OCI-LY3 (cell line): ENCODE data around the gene TMEM132D.

ENCODE experiments used
- H2AFZ ChIP-seq: fragments of 200-600, 300-600 bp; shearing (Covaris generic); 2 replicates; pipeline ENCODE4 v1.6.0; 2014; ENCODE audit warnings: antibody characterized with exemption, low read depth, low read length
- H3K27ac ChIP-seq: fragments of 200-600, 300-600 bp; sonication (generic); 2 replicates; pipeline ENCODE4 v1.5.1; 2014; ENCODE audit warnings: mild to moderate bottlenecking, low read length, moderate library complexity, mixed read lengths
- H3K27me3 ChIP-seq: fragments of 200-600, 300-600 bp; sonication (generic); 2 replicates; pipeline ENCODE4 v1.6.1; 2014; ENCODE audit warnings: low read depth, low read length, mixed read lengths
- H3K36me3 ChIP-seq: fragments of 200-600, 300-600 bp; sonication (generic); replicated peaks from 2 replicates; pipeline ENCODE3; 2014; ENCODE audit warnings: low read depth, low read length, mixed read lengths
- H3K4me1 ChIP-seq: fragments of 300-600, 200-600 bp; sonication (generic); 2 replicates; pipeline ENCODE4 v1.6.1; 2014; ENCODE audit warnings: low read length, mixed read lengths
- H3K4me2 ChIP-seq: fragments of 200-600, 300-600 bp; sonication (generic); 2 replicates; pipeline ENCODE4 v1.6.1; 2014; ENCODE audit warnings: low read length, mixed read lengths
- H3K4me3 ChIP-seq: fragments of 300-600, 200-600 bp; sonication (generic); 2 replicates; pipeline ENCODE4 v1.5.1; 2014; ENCODE audit warnings: antibody characterized with exemption, mild to moderate bottlenecking, low read length, moderate library complexity
- H3K79me2 ChIP-seq: fragments of 300-600, 200-600 bp; shearing (Covaris generic); 2 replicates; pipeline ENCODE4 v1.6.1; 2014; ENCODE audit warnings: mild to moderate bottlenecking, low read length, mixed read lengths
- H3K9ac ChIP-seq: fragments of 300-600, 200-600 bp; shearing (Covaris generic); 2 replicates; pipeline ENCODE4 v1.6.0; 2014; ENCODE audit warnings: mild to moderate bottlenecking, low read length, moderate library complexity
- H3K9me3 ChIP-seq: fragments of 200-600, 300-600 bp; shearing (Covaris generic); 2 replicates; pipeline ENCODE4 v1.6.1; 2014; ENCODE audit warnings: low read length, mixed read lengths; ENCODE audit not compliant: insufficient read depth
- H4K20me1 ChIP-seq: fragments of 200-600, 300-600 bp; sonication (generic); 2 replicates; pipeline ENCODE4 v1.6.1; 2016; ENCODE audit warnings: low read length, mixed read lengths; ENCODE audit not compliant: insufficient read depth
- EZH2phosphoT487 ChIP-seq: fragments of 200-600 bp; shearing (Covaris generic); IDR thresholded peaks from 2 replicates; pipeline ENCODE4 v1.6.1; 2018; ENCODE audit warnings: antibody characterized with exemption, mixed run types, low read depth
- TF ChIP-seq, protein P1 (sequence below): fragments of 200-600, 300-600 bp; sonication (generic); IDR thresholded peaks from 2 replicates; pipeline ENCODE4 v1.5.1; 2014; ENCODE audit warnings: antibody characterized with exemption, low read length, low read depth

The TMEM132D gene

DNA sequence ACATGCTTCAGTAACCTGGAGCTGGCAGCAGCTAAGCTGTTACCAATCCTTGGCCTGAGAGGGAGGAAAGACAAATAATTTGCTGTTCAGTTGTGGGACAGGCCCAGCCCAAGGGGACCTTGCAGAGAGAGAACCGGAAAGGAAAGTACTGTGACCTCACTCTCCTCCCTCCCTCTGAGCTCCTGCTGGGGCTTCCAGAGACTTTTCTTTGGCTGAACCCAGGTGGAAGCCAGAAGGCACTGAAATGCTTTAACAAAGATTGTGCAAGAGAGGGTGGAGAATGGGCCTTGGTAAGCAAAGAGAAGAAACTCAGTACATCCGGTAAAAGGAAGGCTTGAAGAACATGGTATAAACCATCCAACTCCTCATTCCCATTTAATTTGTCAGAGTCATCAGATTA, 593.5 kb downstream of the TMEM132D start:
- TF ChIP-seq, protein P1, sequence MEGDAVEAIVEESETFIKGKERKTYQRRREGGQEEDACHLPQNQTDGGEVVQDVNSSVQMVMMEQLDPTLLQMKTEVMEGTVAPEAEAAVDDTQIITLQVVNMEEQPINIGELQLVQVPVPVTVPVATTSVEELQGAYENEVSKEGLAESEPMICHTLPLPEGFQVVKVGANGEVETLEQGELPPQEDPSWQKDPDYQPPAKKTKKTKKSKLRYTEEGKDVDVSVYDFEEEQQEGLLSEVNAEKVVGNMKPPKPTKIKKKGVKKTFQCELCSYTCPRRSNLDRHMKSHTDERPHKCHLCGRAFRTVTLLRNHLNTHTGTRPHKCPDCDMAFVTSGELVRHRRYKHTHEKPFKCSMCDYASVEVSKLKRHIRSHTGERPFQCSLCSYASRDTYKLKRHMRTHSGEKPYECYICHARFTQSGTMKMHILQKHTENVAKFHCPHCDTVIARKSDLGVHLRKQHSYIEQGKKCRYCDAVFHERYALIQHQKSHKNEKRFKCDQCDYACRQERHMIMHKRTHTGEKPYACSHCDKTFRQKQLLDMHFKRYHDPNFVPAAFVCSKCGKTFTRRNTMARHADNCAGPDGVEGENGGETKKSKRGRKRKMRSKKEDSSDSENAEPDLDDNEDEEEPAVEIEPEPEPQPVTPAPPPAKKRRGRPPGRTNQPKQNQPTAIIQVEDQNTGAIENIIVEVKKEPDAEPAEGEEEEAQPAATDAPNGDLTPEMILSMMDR: no peak
- no peak for TF ChIP-seq EZH2phosphoT487
- Histone ChIP-seq H3K9me3 (no peaks in the 10 kb centered on the region), H3K27ac (no peak overlapping the region)

DNA sequence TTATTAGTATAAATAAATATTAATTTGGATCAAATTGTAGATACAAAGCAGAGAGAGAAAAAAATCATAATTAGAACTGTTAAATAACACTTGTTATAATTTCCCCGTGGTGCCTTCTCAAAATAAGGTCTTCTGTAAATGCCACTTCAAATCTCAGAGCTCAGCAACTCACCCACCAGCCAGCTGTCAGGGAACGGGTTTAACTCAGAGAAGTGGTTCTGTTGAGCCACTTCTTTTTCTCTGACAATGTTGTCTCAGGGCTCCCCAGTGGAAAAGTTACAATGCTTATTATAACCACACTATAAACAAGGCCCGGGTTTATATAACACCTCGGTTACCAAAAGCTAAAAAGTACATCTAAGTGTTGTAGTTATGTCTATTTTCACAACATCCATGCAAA, 598.0 kb downstream of the TMEM132D start:
- no peak overlapping the region for H3K9ac ChIP-seq
- no peaks in the 10 kb centered on the region for H4K20me1 ChIP-seq
- H3K4me2 ChIP-seq: no peak overlapping the region
- no peaks in the 10 kb centered on the region for H3K4me1 ChIP-seq
- no peak overlapping the region for H3K4me3 ChIP-seq
- no peaks in the 10 kb centered on the region for H3K9me3 ChIP-seq
- H3K79me2 ChIP-seq: no peaks in the 10 kb centered on the region
- H3K27ac ChIP-seq: no peak overlapping the region
- TF ChIP-seq EZH2phosphoT487: no peak
- TF ChIP-seq, protein P1: no peak
- no peaks in the 10 kb centered on the region for H3K27me3 ChIP-seq
- no peak overlapping the region for H2AFZ ChIP-seq
- H3K36me3 ChIP-seq: no peaks in the 10 kb centered on the region

More for the DNA sequence above, 593.5 kb downstream of the TMEM132D start:
- Histone ChIP-seq H3K4me3 (no peak overlapping the region), H3K4me1 (no peaks in the 10 kb centered on the region), H4K20me1 (no peaks in the 10 kb centered on the region), H3K27me3 (no peaks in the 10 kb centered on the region), H2AFZ (no peak overlapping the region), H3K36me3 (no peaks in the 10 kb centered on the region), H3K79me2 (no peaks in the 10 kb centered on the region), H3K9ac (no peak overlapping the region), H3K4me2 (no peak overlapping the region)

DNA sequence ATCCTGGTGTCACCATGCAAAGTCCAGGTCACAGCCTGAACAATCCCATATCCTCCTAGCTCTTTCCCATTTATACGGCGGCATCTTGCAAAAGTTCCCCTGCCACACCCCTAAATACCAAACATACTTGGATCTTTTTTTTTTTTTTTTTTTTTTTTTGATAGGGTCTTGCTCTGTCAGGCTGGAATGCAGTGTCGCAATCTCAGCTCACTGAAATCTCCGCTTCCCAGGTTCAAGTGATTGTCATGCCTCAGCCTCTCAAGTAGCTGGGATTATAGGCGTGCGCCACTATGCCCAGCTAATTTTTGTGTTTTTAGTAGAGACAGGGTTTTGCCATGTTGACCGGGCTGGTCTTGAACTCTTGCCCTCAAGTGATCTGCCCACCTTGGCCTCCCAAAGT, 599.3 kb downstream of the TMEM132D start:
- Histone ChIP-seq H3K4me1 (no peaks in the 10 kb centered on the region), H3K4me2 (no peak overlapping the region), H3K36me3 (no peaks in the 10 kb centered on the region), H3K9me3 (no peaks in the 10 kb centered on the region), H3K27me3 (no peaks in the 10 kb centered on the region), H2AFZ (no peak overlapping the region), H3K9ac (no peak overlapping the region), H3K79me2 (no peaks in the 10 kb centered on the region), H3K4me3 (no peak overlapping the region), H4K20me1 (no peaks in the 10 kb centered on the region), H3K27ac (no peak overlapping the region)
- TF ChIP-seq, protein P1: no peak
- TF ChIP-seq EZH2phosphoT487: no peak

DNA sequence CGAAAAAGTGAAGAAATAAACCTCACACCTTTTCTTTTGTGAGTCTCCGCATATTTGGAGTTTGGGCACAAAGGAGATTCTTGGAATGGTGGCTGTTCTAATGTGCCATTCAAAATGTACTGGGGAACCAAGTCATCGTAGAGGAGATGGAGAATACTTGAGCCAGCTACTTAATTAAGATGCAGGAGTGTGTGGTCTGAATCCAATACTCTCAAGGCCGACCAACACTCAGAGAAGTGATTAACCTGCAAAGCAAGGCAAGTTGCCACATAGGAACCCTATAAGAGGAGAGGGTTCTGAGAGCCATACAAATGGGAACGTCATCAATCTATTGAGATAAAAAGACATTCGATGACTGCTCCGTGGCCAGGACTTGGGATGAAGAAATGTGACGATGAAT, 603.8 kb downstream of the TMEM132D start:
- Histone ChIP-seq H3K9ac (no peak overlapping the region), H3K79me2 (no peaks in the 10 kb centered on the region), H3K4me3 (no peak overlapping the region), H2AFZ (no peak overlapping the region), H4K20me1 (no peaks in the 10 kb centered on the region), H3K4me1 (no peaks in the 10 kb centered on the region), H3K4me2 (no peak overlapping the region), H3K9me3 (no peaks in the 10 kb centered on the region), H3K36me3 (no peaks in the 10 kb centered on the region), H3K27ac (no peak overlapping the region), H3K27me3 (no peaks in the 10 kb centered on the region)
- TF ChIP-seq EZH2phosphoT487: no peak
- TF ChIP-seq, protein P1: no peak
